ENCODE measurements around the gene CDH5.

DNA sequence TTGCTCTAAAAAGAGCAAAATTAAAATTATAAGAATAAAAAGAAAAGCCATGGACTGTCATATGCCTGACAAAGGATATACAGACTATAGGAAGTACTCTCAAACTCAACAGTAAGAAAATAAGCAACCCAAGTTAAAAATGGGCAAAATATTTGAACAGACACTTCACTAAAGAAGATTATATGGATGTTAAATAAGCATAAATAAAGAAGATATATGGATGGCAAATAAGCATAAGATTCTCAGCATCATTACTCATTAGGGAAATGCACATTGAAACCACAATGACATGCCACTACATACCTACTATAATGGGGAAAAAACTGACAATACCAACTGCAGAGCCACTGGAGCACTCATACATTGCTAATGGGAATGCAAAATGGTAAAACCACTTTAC, 45.7 kb downstream of the CDH5 start:
- TF ChIP-seq POLR2A (IDR thresholded peaks at IDR 0.05) (no peak), CTCF (IDR thresholded peaks at IDR 0.05) (no peak)
